ENCODE results near the gene FDX1.

The FDX1 gene

GRCh38 chr11:110454609-110455008, 24.9 kb downstream of the FDX1 start:
- TF ChIP-seq EZH2phosphoT487 (IDR thresholded peaks at IDR 0.05; ENCODE audit: low read depth): no peak
- TF ChIP-seq, protein P1, sequence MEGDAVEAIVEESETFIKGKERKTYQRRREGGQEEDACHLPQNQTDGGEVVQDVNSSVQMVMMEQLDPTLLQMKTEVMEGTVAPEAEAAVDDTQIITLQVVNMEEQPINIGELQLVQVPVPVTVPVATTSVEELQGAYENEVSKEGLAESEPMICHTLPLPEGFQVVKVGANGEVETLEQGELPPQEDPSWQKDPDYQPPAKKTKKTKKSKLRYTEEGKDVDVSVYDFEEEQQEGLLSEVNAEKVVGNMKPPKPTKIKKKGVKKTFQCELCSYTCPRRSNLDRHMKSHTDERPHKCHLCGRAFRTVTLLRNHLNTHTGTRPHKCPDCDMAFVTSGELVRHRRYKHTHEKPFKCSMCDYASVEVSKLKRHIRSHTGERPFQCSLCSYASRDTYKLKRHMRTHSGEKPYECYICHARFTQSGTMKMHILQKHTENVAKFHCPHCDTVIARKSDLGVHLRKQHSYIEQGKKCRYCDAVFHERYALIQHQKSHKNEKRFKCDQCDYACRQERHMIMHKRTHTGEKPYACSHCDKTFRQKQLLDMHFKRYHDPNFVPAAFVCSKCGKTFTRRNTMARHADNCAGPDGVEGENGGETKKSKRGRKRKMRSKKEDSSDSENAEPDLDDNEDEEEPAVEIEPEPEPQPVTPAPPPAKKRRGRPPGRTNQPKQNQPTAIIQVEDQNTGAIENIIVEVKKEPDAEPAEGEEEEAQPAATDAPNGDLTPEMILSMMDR (IDR thresholded peaks at IDR 0.05; ENCODE audit: low read depth, low read length): no peak
- H3K4me3 ChIP-seq (ENCODE audit: low read length): no peak overlapping the region
- no peak overlapping the region for H3K9ac ChIP-seq (ENCODE audit: low read length)
- no peaks in the 10 kb centered on the region for H3K79me2 ChIP-seq (ENCODE audit: low read length)
- H3K27ac ChIP-seq (ENCODE audit: low read length): no peak overlapping the region
- 0 out of 2 replicates have a peak, but pooled peaks cover 5% of the 10 kb centered on the region for H3K9me3 ChIP-seq (ENCODE audit: insufficient read depth, low read length)
- H3K4me2 ChIP-seq (ENCODE audit: low read length): peak overlapping the region; percentile 51
- H4K20me1 ChIP-seq (ENCODE audit: insufficient read depth, low read length): peaks cover 13% of the 10 kb centered on the region
- H3K36me3 ChIP-seq (replicated peaks; ENCODE audit: low read depth, low read length): peaks cover 19% of the 10 kb centered on the region
- H2AFZ ChIP-seq (ENCODE audit: low read depth, low read length): no peak overlapping the region
- H3K27me3 ChIP-seq (ENCODE audit: low read depth, low read length): peaks cover 7% of the 10 kb centered on the region
- H3K4me1 ChIP-seq (ENCODE audit: low read length): peaks cover 38% of the 10 kb centered on the region

GRCh38 chr11:110455718-110456117, 26.0 kb downstream of the FDX1 start:
- peak overlapping the region; percentile 30 for H3K4me3 ChIP-seq (ENCODE audit: low read length)
- peak overlapping the region; percentile 66 for H3K4me2 ChIP-seq (ENCODE audit: low read length)
- no peaks in the 10 kb centered on the region for H3K79me2 ChIP-seq (ENCODE audit: low read length)
- peaks cover 13% of the 10 kb centered on the region for H4K20me1 ChIP-seq (ENCODE audit: insufficient read depth, low read length)
- H3K9ac ChIP-seq (ENCODE audit: low read length): peak overlapping the region; percentile 7; the same call in 1 of the 2 replicates
- peaks cover 38% of the 10 kb centered on the region for H3K4me1 ChIP-seq (ENCODE audit: low read length)
- H3K27me3 ChIP-seq (ENCODE audit: low read depth, low read length): peaks cover 7% of the 10 kb centered on the region
- 0 out of 2 replicates have a peak overlapping the region, but pooled peaks have one; percentile 1 for H3K27ac ChIP-seq (ENCODE audit: low read length)
- 0 out of 2 replicates have a peak, but pooled peaks cover 5% of the 10 kb centered on the region for H3K9me3 ChIP-seq (ENCODE audit: insufficient read depth, low read length)
- no peak overlapping the region for H2AFZ ChIP-seq (ENCODE audit: low read depth, low read length)
- H3K36me3 ChIP-seq (replicated peaks; ENCODE audit: low read depth, low read length): peaks cover 19% of the 10 kb centered on the region
- TF ChIP-seq, protein P1 (IDR thresholded peaks at IDR 0.05; ENCODE audit: low read depth, low read length): no peak
- no peak for TF ChIP-seq EZH2phosphoT487 (IDR thresholded peaks at IDR 0.05; ENCODE audit: low read depth)

GRCh38 chr11:110463153-110463552, 33.4 kb downstream of the FDX1 start:
- Histone ChIP-seq H3K36me3 (replicated peaks; ENCODE audit: low read depth, low read length) (peaks cover 6% of the 10 kb centered on the region), H3K4me3 (ENCODE audit: low read length) (no peak overlapping the region), H3K9me3 (ENCODE audit: insufficient read depth, low read length) (no peaks in the 10 kb centered on the region), H3K9ac (ENCODE audit: low read length) (no peak overlapping the region), H4K20me1 (ENCODE audit: insufficient read depth, low read length) (no peaks in the 10 kb centered on the region), H3K27ac (ENCODE audit: low read length) (no peak overlapping the region), H3K4me1 (ENCODE audit: low read length) (no peaks in the 10 kb centered on the region), H2AFZ (ENCODE audit: low read depth, low read length) (no peak overlapping the region), H3K79me2 (ENCODE audit: low read length) (no peaks in the 10 kb centered on the region), H3K27me3 (ENCODE audit: low read depth, low read length) (no peaks in the 10 kb centered on the region), H3K4me2 (ENCODE audit: low read length) (no peak overlapping the region)
- TF ChIP-seq EZH2phosphoT487 (IDR thresholded peaks at IDR 0.05; ENCODE audit: low read depth): no peak
- TF ChIP-seq, protein P1 (IDR thresholded peaks at IDR 0.05; ENCODE audit: low read depth, low read length): peak; percentile 65

GRCh38 chr11:110465231-110465630, 35.5 kb downstream of the FDX1 start:
- Histone ChIP-seq H3K9me3 (ENCODE audit: insufficient read depth, low read length) (no peaks in the 10 kb centered on the region), H3K4me1 (ENCODE audit: low read length) (no peaks in the 10 kb centered on the region), H3K27me3 (ENCODE audit: low read depth, low read length) (no peaks in the 10 kb centered on the region), H3K4me3 (ENCODE audit: low read length) (no peak overlapping the region), H4K20me1 (ENCODE audit: insufficient read depth, low read length) (no peaks in the 10 kb centered on the region), H3K27ac (ENCODE audit: low read length) (no peak overlapping the region), H2AFZ (ENCODE audit: low read depth, low read length) (no peak overlapping the region), H3K9ac (ENCODE audit: low read length) (no peak overlapping the region), H3K36me3 (replicated peaks; ENCODE audit: low read depth, low read length) (no peaks in the 10 kb centered on the region), H3K4me2 (ENCODE audit: low read length) (no peak overlapping the region), H3K79me2 (ENCODE audit: low read length) (no peaks in the 10 kb centered on the region)
- TF ChIP-seq EZH2phosphoT487 (IDR thresholded peaks at IDR 0.05; ENCODE audit: low read depth): no peak
- TF ChIP-seq, protein P1 (IDR thresholded peaks at IDR 0.05; ENCODE audit: low read depth, low read length): no peak

Measured in OCI-LY3 (cell line).